Measurements from ENCODE around the gene MAP2K5.

The MAP2K5 gene

GRCh38 chr15:67595572-67595971, 53.1 kb downstream of the MAP2K5 start:
- no peak overlapping the region for H3K27ac ChIP-seq
- TF ChIP-seq ZFX (IDR thresholded peaks at IDR 0.05) (no peak), CTCF (conservative IDR thresholded peaks at IDR 0.05) (no peak)

GRCh38 chr15:67601073-67601472, 58.6 kb downstream of the MAP2K5 start:
- H3K27ac ChIP-seq, result no peak overlapping the region
- TF ChIP-seq CTCF (conservative IDR thresholded peaks at IDR 0.05) (no peak), ZFX (IDR thresholded peaks at IDR 0.05) (no peak)

- TF ChIP-seq ZFX (IDR thresholded peaks at IDR 0.05) (no peak), CTCF (conservative IDR thresholded peaks at IDR 0.05) (no peak)
- no peak overlapping the region for H3K27ac ChIP-seq
These were observed 60.6 kb downstream of the MAP2K5 start for GRCh38 chr15:67603063-67603462.

GRCh38 chr15:67605871-67606270, 63.4 kb downstream of the MAP2K5 start:
- TF ChIP-seq CTCF (conservative IDR thresholded peaks at IDR 0.05) (no peak), ZFX (IDR thresholded peaks at IDR 0.05) (no peak)
- no peak overlapping the region for H3K27ac ChIP-seq

- TF ChIP-seq ZFX (IDR thresholded peaks at IDR 0.05) (no peak), CTCF (conservative IDR thresholded peaks at IDR 0.05) (no peak)
- no peak overlapping the region for H3K27ac ChIP-seq
These were observed 64.2 kb downstream of the MAP2K5 start for GRCh38 chr15:67606742-67607141.

GRCh38 chr15:67607329-67607728, 64.8 kb downstream of the MAP2K5 start:
- no peak overlapping the region for H3K27ac ChIP-seq
- no peak for TF ChIP-seq CTCF (conservative IDR thresholded peaks at IDR 0.05)
- TF ChIP-seq ZFX (IDR thresholded peaks at IDR 0.05), result no peak

- H3K27ac ChIP-seq, result no peak overlapping the region
- TF ChIP-seq ZFX (IDR thresholded peaks at IDR 0.05) (no peak), CTCF (conservative IDR thresholded peaks at IDR 0.05) (no peak)
These were observed 65.6 kb downstream of the MAP2K5 start for GRCh38 chr15:67607959-67608637.
